Adrenal gland (tissue), 12 donors: Measurements from ENCODE around the gene PARP3. TPM values are rescaled to one million over a fixed set of nuclear protein-coding genes. Genes with fewer than 3 reads are reported as not detected.
"Not testable (repeated sequence)": the region's sequence is repeated elsewhere in the genome, so short reads cannot be mapped to it uniquely, and the experiment has no call there.

Experiments
- DNase-seq, 7 donors: peaks; one replicate each; pipeline ENCODE4 v3.0.0-alpha.2; 2019 to 2020
- H3K27ac ChIP-seq, 5 donors: fragments of 200-600 bp; sonication (generic) in 4 of 5; 1 replicate in 3 of 5; 2 replicates in 2 of 5; pipeline versions ENCODE4 v1.5.1 to v1.8.0; 2016 to 2020; ENCODE audit warnings: mild to moderate bottlenecking in 1 of 5
- H3K27me3 ChIP-seq: fragments of 200-600 bp; 2 replicates; pipeline ENCODE4 v1.8.0; 2021
- H3K36me3 ChIP-seq, 2 donors: fragments of 200-600 bp; replicated peaks in 1 of 2; 1 replicate in 1 of 2; 2 replicates in 1 of 2; pipeline versions ENCODE4 v1.5.1 to v1.8.0; 2018 to 2022
- H3K4me1 ChIP-seq, 2 donors: fragments of 200-600 bp; replicated peaks in 1 of 2; 1 replicate in 1 of 2; 2 replicates in 1 of 2; pipeline versions ENCODE4 v1.5.1 to v1.8.0; 2018 to 2021
- H3K4me3 ChIP-seq, 4 donors: fragments of 200-600 bp; sonication (generic) in 3 of 4; one replicate each; pipeline ENCODE4 v1.5.1; 2016 to 2018
- H3K9me3 ChIP-seq, 3 donors: fragments of 200-600 bp; sonication (generic) in 1 of 3; replicated peaks in 1 of 3; 1 replicate in 2 of 3; 2 replicates in 1 of 3; pipeline versions ENCODE4 v1.5.1 to v1.8.0; 2016 to 2021
- CTCF ChIP-seq, 6 experiments: fragments of 450-650 bp in 4 of 6; fragments of 200-600 bp in 2 of 6; sonication (generic) in 1 of 6; IDR thresholded peaks; 1 replicate in 5 of 6; 2 replicates in 1 of 6; pipeline versions ENCODE4 v1.5.1 to v1.8.0; 2016 to 2021; ENCODE audit warnings: antibody characterized with exemption in 6 of 6, mild to moderate bottlenecking in 2 of 6, moderate library complexity in 1 of 6
- POLR2A ChIP-seq, 2 donors: fragments of 450-650 bp; IDR thresholded peaks; one replicate each; pipeline ENCODE4 v1.6.1; 2017; ENCODE audit warnings: antibody characterized with exemption in 2 of 2, mild to moderate bottlenecking in 2 of 2, moderate library complexity in 1 of 2
- WGBS, 4 donors: extraction: QIAGEN DNeasy Blood & Tissue Kit in 2 of 4; methylation state at CpG; one replicate each; pipeline versions ENCODE4 v1.1.5 to v1.1.7; 2013 to 2017; 5-methylcytosine and 5-hydroxymethylcytosine counted together
- intact Hi-C, 2 donors: fragments of 100-400 bp; cut with DNase I; formaldehyde crosslinking; loops; one replicate each; pipeline versions ENCODE4 v1.14.1 to v1.15.0; 2022 to 2023
- polyA plus RNA-seq, 3 donors: library from polyadenylated mRNA; stranded (reverse); fragments of 200-250 nt in 2 of 3; fragments of 350-450 nt in 1 of 3; fragmentation: Illumina TruSeq in 1 of 3; extraction: RNeasy Lipid Tissue Mini Kit (QIAGEN cat#74804) in 1 of 3; gene quantifications; one replicate each; pipeline ENCODE4 v1.2.3, GENCODE V29; 2013 to 2014
- total RNA-seq, 9 donors: library from RNA; depleted of rRNA in 4 of 9; stranded (reverse); fragments of >200 nt in 4 of 9; fragments of 120-200 nt in 1 of 9; fragmentation: NEBNext Ultra II Directional in 1 of 9; extraction: Animal tissue kit (Norgen Biotek cat#: 25700) in 1 of 9; gene quantifications; one replicate each; pipeline versions ENCODE4 v1.1.0 to v1.2.4, GENCODE V29; 2013 to 2023
- donor health status: healthy with polysubstance abuse.
- donor health status: Bipolar disorder and iron deficiency.
- donor health status: DM: yes; HTN: yes; CAD: no.
- donor health status: DM: no; HTN: no; CAD: no.
- donor health status: DM: no; HTN: no; CAD: no.
- donor health status: DM: yes; HTN: yes; CAD: no.

The PARP3 gene
- total and polyA plus RNA-seq, 12 donors: 7.8 to 94.1 (median 60.4) TPM

DNA sequence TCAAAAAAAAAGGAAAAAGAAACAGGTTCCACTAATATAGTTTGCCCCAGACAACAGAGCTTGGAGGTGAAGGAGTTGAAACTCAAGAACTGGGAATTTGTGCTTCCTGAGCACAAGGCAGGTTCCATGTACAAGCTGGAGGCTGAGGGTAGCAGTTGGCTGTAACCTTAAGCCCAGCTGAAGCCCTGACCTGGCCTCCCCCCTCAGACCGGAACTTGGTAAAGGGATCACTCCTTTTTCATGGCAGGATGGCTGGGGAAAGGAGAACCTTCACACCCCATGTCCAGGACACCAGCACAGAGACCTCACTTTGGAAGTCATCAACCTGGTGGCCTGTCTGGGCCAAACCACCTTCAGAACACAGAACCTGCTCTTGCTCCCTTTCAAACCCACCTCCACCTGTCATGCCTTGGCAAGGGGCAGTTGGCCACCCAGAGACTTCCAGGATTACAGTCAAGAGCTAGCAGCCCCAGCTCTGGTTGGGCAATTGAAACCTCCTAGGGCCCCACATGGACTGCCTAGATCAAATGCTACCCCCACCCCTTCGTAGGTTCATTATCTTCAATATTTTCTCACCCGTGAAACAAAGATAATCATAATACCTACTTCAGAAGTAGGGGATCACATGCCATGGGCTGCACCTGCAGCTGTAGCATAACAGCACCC, 50.0 kb downstream of the PARP3 start:
- H3K36me3 ChIP-seq: peaks cover 0 to 26% of the 10 kb centered on the region in 2 donors
- intact Hi-C loops: loop anchor here in 1 of 2 donors (10.0 kb wide), 1 partner anchor 47 kb away; the partner anchor contains the start of genes PARP3 and RRP9
- no peak for DNase-seq
- H3K27ac ChIP-seq: no peak overlapping the region
- H3K4me3 ChIP-seq: no peak overlapping the region
- 80 to 84% (median 82%) methylated on average over 3 of the region's 3 CpGs for WGBS, 4 donors
- peaks cover 12 to 22% of the 10 kb centered on the region in 2 donors for H3K4me1 ChIP-seq
- no peak for TF ChIP-seq CTCF (IDR thresholded peaks at IDR 0.05)
- TF ChIP-seq POLR2A (IDR thresholded peaks at IDR 0.05): no peak
- no peaks in the 10 kb centered on the region for H3K27me3 ChIP-seq
- H3K9me3 ChIP-seq: no peaks in the 10 kb centered on the region

DNA sequence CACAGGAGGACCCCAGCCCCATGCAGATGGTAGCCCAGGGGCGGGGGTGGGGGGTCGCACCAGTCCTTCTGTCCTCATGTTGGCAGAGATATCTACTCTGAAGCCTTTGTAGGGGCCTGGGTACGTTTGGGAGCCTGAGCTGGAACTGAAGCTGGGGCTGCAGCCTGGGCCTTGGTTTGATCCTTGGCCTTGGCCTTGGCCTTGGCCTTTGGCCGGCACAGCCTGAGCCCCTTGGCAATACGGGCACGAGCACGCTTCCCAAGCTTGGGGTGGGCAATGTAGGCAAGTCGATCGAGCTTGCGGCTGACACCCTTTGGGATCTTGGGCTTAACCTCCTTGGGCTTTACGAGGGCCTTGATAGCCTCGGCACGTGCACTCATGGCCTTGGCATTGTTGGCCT, 51.5 kb downstream of the PARP3 start:
- H3K27me3 ChIP-seq, DNase-seq, H3K9me3 ChIP-seq, H3K4me3 ChIP-seq: not testable (repeated sequence)
- H3K27ac ChIP-seq: peak overlapping the region in 1 of 5 donors; percentile 11
- intact Hi-C loops: loop anchor here in 1 of 2 donors (10.0 kb wide), 1 partner anchor 49 kb away; the partner anchor contains the start of genes PARP3 and RRP9
- WGBS, 4 donors: 41 to 67% (median 54%) methylated on average over 3 to 10 of the region's 13 CpGs
- H3K36me3 ChIP-seq: peaks cover 0 to 26% of the 10 kb centered on the region in 2 donors
- H3K4me1 ChIP-seq: peaks cover 12 to 22% of the 10 kb centered on the region in 2 donors

DNA sequence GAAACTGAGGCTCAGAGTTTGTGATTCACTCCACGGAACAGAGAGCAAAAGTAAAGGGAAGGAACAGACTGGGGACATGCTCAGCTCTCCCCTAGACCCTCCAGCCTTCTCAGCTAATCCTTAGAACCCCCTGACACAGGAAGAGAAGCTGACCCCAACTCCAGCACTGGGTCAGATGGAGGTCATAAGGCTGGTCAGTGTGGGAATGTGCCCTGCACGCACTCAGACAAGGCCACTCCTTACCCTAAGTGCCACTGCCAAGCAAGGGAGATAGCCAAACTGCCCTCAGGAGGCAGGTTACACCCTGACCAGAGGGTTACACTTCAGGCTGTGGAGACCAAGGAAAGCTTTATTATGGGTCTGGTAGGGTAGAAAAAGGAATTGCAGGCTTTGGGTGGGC, 52.4 kb downstream of the PARP3 start:
- TF ChIP-seq CTCF (IDR thresholded peaks at IDR 0.05): no peak
- no peak for TF ChIP-seq POLR2A (IDR thresholded peaks at IDR 0.05)
- H3K27ac ChIP-seq: no peak overlapping the region
- 56 to 71% (median 66%) methylated on average over 2 of the region's 2 CpGs for WGBS, 4 donors
- intact Hi-C loops: loop anchor here in 1 of 2 donors (10.0 kb wide), 1 partner anchor 50 kb away; the partner anchor contains the start of genes PARP3 and RRP9
- DNase-seq: no peak
- no peaks in the 10 kb centered on the region for H3K9me3 ChIP-seq
- peaks cover 0 to 26% of the 10 kb centered on the region in 2 donors for H3K36me3 ChIP-seq
- peaks cover 12 to 22% of the 10 kb centered on the region in 2 donors for H3K4me1 ChIP-seq
- H3K27me3 ChIP-seq: no peaks in the 10 kb centered on the region
- H3K4me3 ChIP-seq: peak overlapping the region in 1 of 4 donors; percentile 59

- intact Hi-C loops: loop anchor here in 1 of 2 donors (10.0 kb wide), 1 partner anchor 51 kb away; the partner anchor contains the start of genes PARP3 and RRP9
- Histone ChIP-seq H3K36me3 (peaks cover 0 to 26% of the 10 kb centered on the region in 2 donors), H3K4me1 (peaks cover 12 to 22% of the 10 kb centered on the region in 2 donors), H3K9me3 (no peaks in the 10 kb centered on the region), H3K27me3 (no peaks in the 10 kb centered on the region), H3K4me3 (peak within 1 kb of the TSS; percentile 19 to 71 (median 58)), H3K27ac (peak within 1 kb of the TSS; percentile 67 to 92 (median 83))
- WGBS, 4 donors: 0 to 1% (median 0%) methylated on average over 12 to 40 of the region's 40 CpGs
- peak; percentile 92 to 97 (median 94) for DNase-seq
- TF ChIP-seq CTCF (IDR thresholded peaks at IDR 0.05) (peak; percentile 12 to 39 (median 36)), POLR2A (IDR thresholded peaks at IDR 0.05) (peak; percentile 49 to 64)
These were observed 53.4 kb downstream of the PARP3 start, which contains the start of gene RPL29 for GRCh38 chr3:51995346-51996163. RPL29 (minus strand) TSS chr3:51995895; CDS start chr3:51995461, 434 bp downstream.
